Glomerular endothelial cell (primary cell): ENCODE results near the gene TMEM234. TPM values are rescaled to one million over a fixed set of nuclear protein-coding genes. Genes with fewer than 3 reads are reported as not detected.

Experiments used
- DNase-seq: peaks from one replicate; pipeline ENCODE4 v3.0.0-alpha.2; 2011; ENCODE audit warnings: low read depth, low spot score; ENCODE audit errors: extremely low read depth
- total RNA-seq: library from RNA; depleted of rRNA; stranded (reverse); fragments of >200 nt; gene quantifications from 2 replicates; pipeline ENCODE4 v1.2.3, GENCODE V29; 2015

Gene TMEM234
- total RNA-seq, 1 donor from 2014 or later = 15.9 TPM

GRCh38 chr1:32240140-32240951 lies 18.2 kb upstream of the TMEM234 start:
- no peak for DNase-seq

GRCh38 chr1:32239790-32240139 lies 17.6 kb upstream of the TMEM234 start:
- DNase-seq = no peak

DNA sequence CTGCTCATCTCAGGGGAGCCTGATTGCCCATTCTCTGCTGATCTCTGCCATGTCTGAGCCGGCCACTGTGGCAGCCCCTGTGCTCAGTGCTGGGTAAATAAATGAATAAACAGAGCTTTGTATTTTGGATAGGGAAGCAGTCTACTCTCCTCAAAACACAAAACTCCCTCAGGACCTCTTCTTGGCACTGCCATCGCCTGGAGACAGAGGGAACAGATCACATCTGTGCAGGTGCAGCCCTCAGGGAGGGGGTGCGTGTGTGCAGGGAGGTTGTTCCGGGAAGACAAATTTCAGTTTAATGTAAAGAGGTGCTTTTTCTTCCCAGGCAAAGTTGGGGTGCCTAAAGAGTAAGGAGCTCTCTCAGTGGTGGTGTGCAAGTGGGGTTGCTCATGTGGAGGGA lies 17.2 kb upstream of the TMEM234 start:
- no peak for DNase-seq

GRCh38 chr1:32234792-32235191 lies 12.6 kb upstream of the TMEM234 start:
- no peak for DNase-seq

DNA sequence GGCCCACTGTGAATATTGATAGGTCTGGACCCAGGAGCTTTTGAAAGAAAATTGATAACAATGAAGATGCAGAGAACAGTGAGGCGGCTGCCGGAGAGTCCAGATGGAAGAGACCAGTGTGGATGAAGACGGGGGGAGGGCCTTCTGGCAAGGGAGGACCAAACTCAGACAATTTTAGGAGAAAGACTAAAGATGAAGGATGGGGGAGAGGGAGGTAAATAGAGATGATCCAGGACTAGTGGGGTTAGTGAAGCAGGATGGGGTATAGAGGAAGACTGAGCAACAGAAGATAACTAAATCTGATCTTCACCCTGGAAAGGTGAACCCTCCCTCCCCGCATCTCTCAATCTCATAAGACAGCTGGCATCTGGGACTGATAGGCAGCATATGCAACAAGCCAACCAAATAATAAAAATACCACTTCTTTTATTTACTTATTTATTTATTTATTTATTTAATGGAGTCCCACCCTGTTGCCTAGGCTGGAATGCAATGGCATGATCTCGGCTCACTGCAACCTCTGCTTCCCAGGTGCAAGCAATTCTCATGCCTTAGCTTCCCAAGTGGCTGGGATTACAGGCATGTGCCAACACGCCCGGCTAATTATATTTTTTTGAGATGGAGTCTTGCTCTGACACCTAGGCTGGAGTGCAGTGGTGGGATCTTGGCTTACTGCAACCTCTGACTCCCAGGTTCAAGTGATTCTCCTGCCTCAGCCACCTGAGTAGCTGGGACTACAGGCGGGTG lies 10.6 kb upstream of the TMEM234 start:
- DNase-seq = no peak

DNA sequence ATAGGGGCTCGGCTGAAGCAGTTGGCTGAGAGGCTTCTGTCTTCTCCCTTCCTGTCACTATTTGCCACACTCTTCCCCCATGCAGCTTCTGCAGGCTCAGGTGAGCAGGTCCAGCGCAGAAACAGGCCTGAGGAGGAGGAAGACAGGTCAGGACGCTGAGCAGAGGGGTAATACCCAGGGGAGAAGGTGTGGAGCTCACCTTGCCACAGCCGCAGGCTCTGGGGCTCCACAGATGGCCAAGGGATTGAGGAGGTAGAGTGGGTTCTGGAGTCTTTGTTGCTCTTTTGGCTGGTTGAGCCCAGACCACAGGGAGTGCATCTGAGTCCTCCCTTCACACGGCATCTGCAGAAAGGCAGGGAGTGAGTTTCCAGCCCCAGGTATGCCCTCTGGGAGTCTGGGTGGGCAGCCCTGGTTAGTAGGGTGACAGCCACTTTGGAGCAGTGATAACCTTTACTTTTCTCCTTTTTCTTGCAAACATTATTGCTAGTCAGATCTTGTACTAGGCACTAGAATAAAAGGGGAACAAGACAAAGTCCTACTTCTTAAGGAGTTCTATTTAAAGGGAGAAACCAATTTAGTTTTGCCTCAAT lies 9.8 kb upstream of the TMEM234 start:
- no peak for DNase-seq

DNA sequence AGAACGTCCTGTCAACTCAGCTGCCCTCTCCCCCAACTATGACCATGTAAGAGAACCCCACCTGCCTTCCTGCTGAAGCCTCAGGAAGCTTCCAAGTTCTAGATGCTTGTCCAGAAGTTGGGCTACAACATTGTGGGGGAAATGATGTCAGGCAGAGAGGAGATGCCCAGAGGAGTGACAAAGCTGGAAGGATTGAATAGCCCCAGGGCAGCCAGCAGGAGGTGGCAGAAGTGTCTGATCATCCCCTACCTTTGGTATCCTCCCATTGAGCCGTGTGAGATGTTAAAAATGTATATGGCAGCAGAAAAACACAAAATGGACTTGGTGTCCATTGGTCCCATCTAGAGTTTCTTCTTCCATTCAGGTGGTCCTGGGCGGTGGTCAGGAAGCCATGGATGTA lies 6.6 kb upstream of the TMEM234 start:
- no peak for DNase-seq

DNA sequence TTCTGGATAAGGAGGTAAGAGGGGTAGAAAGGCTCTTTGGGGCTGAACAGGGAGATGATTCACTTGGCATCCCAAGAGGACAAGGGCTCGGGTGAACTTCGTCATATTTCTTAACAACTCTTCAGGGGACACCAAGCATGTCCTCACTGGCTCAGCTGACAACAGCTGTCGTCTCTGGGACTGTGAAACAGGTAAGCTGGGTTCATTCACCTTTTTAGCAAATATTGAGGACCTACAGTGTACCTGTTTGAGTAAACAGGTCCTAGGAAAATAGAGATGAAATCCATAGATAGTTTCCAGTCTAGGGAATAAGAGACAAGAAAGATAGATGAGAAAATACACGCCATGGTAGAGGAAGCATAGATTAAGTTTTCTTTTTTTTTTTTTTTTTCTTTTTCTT lies 2.1 kb upstream of the TMEM234 start:
- DNase-seq = no peak

- DNase-seq = no peak
Observed at GRCh38 chr1:32223683-32224082, 1.5 kb upstream of the TMEM234 start.

- no peak for DNase-seq
Observed at GRCh38 chr1:32221581-32221979, 573 bp downstream of the TMEM234 start.

DNA sequence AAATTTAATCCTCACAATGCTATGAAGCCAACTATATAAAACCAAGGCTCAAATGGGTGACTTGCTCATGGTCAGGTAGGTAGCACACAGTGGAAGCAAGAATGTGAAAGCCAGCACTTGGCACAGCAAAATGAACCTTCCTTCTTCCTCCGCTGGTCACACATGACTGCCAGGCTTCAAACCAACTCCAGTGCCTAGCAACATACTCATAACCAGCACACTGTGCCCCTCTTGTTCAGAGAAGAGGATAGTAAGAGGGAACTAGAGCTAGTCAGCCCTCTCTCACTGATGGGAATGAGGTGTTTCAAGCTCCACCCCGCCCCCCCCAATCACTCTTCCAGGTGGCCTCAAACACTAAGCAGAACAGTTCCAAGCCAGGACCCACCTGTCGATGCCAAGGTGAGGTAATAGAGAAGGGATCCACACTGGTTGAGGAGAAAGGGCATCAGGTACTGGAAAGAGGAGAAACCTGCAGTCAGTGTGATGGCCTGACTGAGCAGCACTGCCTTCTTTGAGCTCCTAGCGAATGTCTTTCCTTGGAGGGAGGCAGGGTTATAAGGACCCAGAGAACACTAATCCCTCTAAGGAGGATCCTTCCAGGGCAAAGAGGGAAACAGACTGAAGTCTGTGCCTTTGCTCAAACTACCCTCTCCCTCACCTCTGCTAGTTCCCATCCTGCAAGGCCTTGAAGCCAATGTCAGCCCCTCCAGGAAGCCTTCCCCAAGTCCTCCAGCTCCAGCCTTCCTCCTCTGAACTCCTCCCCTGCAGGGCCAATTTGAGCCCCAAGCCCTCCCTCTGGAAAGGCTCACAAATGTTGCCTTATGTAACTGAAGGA lies 1.2 kb downstream of the TMEM234 start:
- no peak for DNase-seq

DNA sequence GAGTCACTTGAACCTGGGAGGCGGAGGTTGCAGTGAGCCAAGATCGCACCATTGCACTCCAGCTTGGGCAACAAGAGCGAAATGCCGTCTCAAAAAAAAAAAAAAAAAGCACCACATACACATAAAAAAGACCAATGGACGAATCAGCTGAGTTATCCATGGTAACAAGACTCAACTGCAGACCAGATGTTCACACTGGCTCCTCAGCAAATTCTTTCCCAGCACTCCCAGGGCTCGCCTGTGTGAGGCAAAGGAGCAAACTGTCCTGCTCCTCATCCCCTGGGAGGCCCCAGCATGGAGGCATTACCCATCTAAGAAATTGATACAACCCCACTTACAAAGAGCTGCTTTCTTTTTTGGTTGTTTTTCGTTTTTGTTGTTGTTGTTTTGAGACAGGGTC lies 3.1 kb downstream of the TMEM234 start:
- DNase-seq = no peak

GRCh38 chr1:32216566-32216965 lies 5.6 kb downstream of the TMEM234 start:
- no peak for DNase-seq

GRCh38 chr1:32215629-32216480 lies 6.3 kb downstream of the TMEM234 start:
- no peak for DNase-seq

GRCh38 chr1:32208891-32209328 lies 13.2 kb downstream of the TMEM234 start, which contains the start of gene DCDC2B:
Gene DCDC2B, plus strand, starts transcription at chr1:32209089. Its CDS starts 5 bp downstream, at chr1:32209094.
- no peak for DNase-seq

DNA sequence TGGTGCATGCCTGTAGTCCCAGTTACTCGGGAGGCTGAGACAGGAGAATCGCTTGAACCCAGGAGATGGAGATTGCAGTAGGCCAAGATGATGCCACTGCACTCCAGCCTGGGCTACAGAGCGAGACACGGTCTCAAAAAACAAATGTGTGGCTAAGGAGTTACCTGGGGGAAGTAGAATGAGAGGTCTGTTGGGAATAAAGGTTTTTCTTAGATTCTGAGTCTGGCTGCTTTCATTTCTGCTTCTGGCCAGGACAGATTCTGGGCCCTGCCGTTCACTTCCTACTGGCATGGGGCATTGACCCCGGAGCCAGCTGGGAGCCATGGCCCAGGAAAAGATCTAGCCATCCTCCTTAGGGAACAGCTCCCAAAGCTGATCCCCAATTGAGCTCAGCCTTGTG lies 13.7 kb downstream of the TMEM234 start:
- DNase-seq = no peak

GRCh38 chr1:32205401-32206370 lies 16.5 kb downstream of the TMEM234 start, which contains the start of gene IQCC:
Gene IQCC, plus strand, starts transcription at chr1:32205671. Its CDS starts 11 bp downstream, at chr1:32205682.
- DNase-seq = no peak

DNA sequence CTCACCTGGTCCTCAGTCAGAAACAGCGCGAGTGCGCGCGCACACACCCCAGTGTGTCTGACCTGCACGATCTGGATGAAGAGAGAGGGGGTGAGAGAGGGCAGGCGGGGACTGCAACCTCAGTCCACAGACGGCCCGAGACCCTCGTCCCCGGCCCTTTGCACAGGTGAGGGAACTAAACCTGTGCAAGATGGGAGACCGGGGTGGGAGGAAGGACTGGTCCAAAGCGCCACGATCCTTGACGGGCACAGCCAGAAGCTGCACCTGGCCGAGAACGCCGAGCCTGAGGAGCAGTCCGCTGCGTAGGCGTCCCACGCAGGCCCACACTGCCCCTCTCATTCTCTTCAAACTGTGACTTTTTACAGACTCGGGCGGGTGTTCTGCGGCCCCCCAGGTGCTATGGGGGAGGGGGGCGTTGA lies 17.2 kb downstream of the TMEM234 start:
- DNase-seq = no peak
